GM18867 (cell line): ENCODE data around the gene CDK5RAP3.
A peak's percentile ranks its signal among the peaks of the same experiment; 100 is the strongest.

Source experiments
- ATAC-seq: cut with Tn5 transposase; IDR thresholded peaks from one replicate; pipeline ENCODE4 v1.9.1; 2021; ENCODE audit warnings: mild to moderate bottlenecking, moderate library complexity; ENCODE audit not compliant: unreplicated experiment

Gene CDK5RAP3

GRCh38 chr17:48022901-48023300 is 52.0 kb downstream of the CDK5RAP3 start:
- no peak for ATAC-seq

- no peak for ATAC-seq
Observed at GRCh38 chr17:48023400-48024148, 52.7 kb downstream of the CDK5RAP3 start.

- peak; percentile 10 for ATAC-seq
Observed at GRCh38 chr17:48024149-48025039, 53.5 kb downstream of the CDK5RAP3 start.

GRCh38 chr17:48025040-48025903 is 54.4 kb downstream of the CDK5RAP3 start:
- ATAC-seq = peak; percentile 77

GRCh38 chr17:48025904-48026501 is 55.1 kb downstream of the CDK5RAP3 start:
- no peak for ATAC-seq

GRCh38 chr17:48026502-48027321 is 55.8 kb downstream of the CDK5RAP3 start:
- peak; percentile 23 for ATAC-seq

- no peak for ATAC-seq
Observed at GRCh38 chr17:48027322-48027981, 56.5 kb downstream of the CDK5RAP3 start.

GRCh38 chr17:48028736-48029135 is 57.8 kb downstream of the CDK5RAP3 start:
- no peak for ATAC-seq

GRCh38 chr17:48030531-48030930 is 59.6 kb downstream of the CDK5RAP3 start:
- ATAC-seq = no peak
